ENCODE data around the gene TRIM69.
"Not testable (repeated sequence)": the region's sequence is repeated elsewhere in the genome, so short reads cannot be mapped to it uniquely, and the experiment has no call there.

TRIM69 gene

GRCh38 chr15:44753345-44753744, 17.0 kb downstream of the TRIM69 start:
- DNase-seq = no peak

- DNase-seq = no peak
Measured at GRCh38 chr15:44763187-44763586, 26.9 kb downstream of the TRIM69 start.

GRCh38 chr15:44763848-44764247, 27.5 kb downstream of the TRIM69 start:
- no peak for DNase-seq

GRCh38 chr15:44765036-44765435, 28.7 kb downstream of the TRIM69 start:
- no peak for DNase-seq

GRCh38 chr15:44769521-44769920, 33.2 kb downstream of the TRIM69 start:
- DNase-seq = no peak

GRCh38 chr15:44770715-44771114, 34.4 kb downstream of the TRIM69 start:
- not testable (repeated sequence) for DNase-seq

GRCh38 chr15:44775953-44776352, 39.6 kb downstream of the TRIM69 start:
- DNase-seq = no peak

GRCh38 chr15:44779761-44780160, 43.4 kb downstream of the TRIM69 start:
- no peak for DNase-seq

GRCh38 chr15:44780608-44781007, 44.3 kb downstream of the TRIM69 start:
- DNase-seq = no peak

GRCh38 chr15:44781128-44781810, 44.9 kb downstream of the TRIM69 start:
- no peak for DNase-seq

- peak; percentile 43 for DNase-seq
Measured at GRCh38 chr15:44782516-44782915, 46.2 kb downstream of the TRIM69 start.

- DNase-seq = not testable (repeated sequence)
Measured at GRCh38 chr15:44784918-44785274, 48.6 kb downstream of the TRIM69 start.

GRCh38 chr15:44788748-44789147, 52.4 kb downstream of the TRIM69 start:
- no peak for DNase-seq

GRCh38 chr15:44790215-44790614, 53.9 kb downstream of the TRIM69 start:
- DNase-seq = no peak

GRCh38 chr15:44790656-44791055, 54.3 kb downstream of the TRIM69 start:
- DNase-seq = no peak

- DNase-seq = no peak
Measured at GRCh38 chr15:44792715-44793114, 56.4 kb downstream of the TRIM69 start.

GRCh38 chr15:44794072-44794471, 57.7 kb downstream of the TRIM69 start:
- DNase-seq = no peak

- no peak for DNase-seq
Measured at GRCh38 chr15:44796508-44796907, 60.2 kb downstream of the TRIM69 start.

GRCh38 chr15:44798826-44799225, 62.5 kb downstream of the TRIM69 start:
- DNase-seq = no peak

GRCh38 chr15:44801364-44801763, 65.0 kb downstream of the TRIM69 start:
- no peak for DNase-seq

- no peak for DNase-seq
Measured at GRCh38 chr15:44801797-44802196, 65.5 kb downstream of the TRIM69 start.

- DNase-seq = no peak
Measured at GRCh38 chr15:44802336-44802735, 66.0 kb downstream of the TRIM69 start.

GRCh38 chr15:44804298-44805046, 68.1 kb downstream of the TRIM69 start:
- no peak for DNase-seq

- no peak for DNase-seq
Measured at GRCh38 chr15:44808557-44808956, 72.2 kb downstream of the TRIM69 start.

- no peak for DNase-seq
Measured at GRCh38 chr15:44810237-44810636, 73.9 kb downstream of the TRIM69 start.
